Stimulated activated CD4-positive, alpha-beta T cell treated with anti-CD3 and anti-CD28 coated beads, Interleukin-1b, Interleukin-23, amount 100 ng/mL, for 4 hours (primary cell): ENCODE results near the gene ZNF614.
"Not testable (repeated sequence)": the region's sequence is repeated elsewhere in the genome, so short reads cannot be mapped to it uniquely, and the experiment has no call there.

Experiments
- DNase-seq, 2 donors: peaks; one replicate each; pipeline ENCODE4 v3.0.0-alpha.2; 2020; ENCODE audit warnings: low read depth in 2 of 2

Gene ZNF614

DNA sequence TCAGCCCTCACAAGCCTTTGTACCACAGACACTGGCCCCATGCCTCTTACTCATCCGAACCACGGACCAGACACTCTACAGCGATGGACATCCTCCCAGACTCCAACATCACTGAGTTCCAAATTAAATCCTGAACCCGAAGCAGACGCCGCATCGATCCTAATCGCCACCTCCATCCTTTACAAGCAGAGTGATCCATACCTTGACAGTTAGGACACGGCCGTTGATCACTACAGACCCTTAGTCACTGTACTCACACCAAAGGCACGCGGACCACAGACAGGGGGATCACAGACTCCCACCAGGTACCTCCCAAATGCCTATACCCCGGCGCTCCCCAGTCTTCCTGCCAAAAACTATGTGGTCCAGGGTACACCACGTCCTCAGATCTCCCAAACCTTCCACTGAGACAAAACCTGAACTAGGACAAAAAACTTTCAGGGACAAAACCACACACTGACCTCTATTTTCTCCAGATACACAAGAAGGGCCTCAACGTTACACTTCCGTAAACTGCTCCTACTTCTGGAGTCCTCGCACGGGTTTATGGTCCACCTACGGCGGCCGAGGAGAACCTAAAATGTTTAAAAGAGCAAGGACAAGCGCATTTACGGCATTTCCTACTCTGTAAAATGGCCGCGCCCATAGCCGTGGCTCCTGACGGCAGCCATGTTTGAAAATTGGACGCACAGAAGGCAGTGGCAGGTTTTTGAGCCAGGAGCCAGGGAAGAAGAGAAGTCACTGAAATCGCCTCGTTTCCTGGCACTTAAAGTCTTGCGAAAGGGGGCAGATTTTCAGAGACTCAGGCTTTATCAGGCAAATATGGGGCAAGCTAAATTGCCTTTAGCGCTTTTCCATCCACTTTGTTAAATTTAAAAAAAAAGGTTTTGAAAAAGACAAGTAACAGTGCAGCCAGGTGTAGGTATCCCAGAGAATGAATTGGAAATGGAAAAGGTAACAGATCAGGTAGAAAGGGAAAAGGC is 41.6 kb downstream of the ZNF614 start, which contains the start of gene ZNF350:
TSS of gene ZNF350 (minus strand) at position 532 of the 983 bp plus-strand sequence. CDS start 12,480 bp downstream, outside the sequence.
- peak; percentile 65 to 80 for DNase-seq

- no peak for DNase-seq
These were observed 44.8 kb downstream of the ZNF614 start for GRCh38 chr19:51983361-51983760.

DNA sequence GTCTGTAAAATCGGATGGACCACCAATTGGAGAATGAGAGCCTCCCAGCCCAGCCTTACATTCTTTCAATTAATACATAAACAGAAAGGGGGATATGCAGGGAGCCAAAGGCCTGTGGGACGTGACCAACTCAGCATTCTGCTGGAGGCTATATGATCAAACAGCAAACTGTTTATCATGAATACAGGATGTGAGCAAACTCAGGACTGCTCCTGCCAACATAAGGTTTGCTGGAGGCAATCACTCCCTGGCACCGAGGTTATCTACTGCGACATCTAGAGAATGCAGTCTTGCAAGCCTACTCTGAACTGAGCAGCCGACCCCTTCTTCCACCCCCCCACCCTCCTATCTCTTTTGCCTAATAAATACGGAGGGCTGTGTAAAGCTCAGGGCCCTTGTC is 47.3 kb downstream of the ZNF614 start:
- not testable (repeated sequence) for DNase-seq

DNA sequence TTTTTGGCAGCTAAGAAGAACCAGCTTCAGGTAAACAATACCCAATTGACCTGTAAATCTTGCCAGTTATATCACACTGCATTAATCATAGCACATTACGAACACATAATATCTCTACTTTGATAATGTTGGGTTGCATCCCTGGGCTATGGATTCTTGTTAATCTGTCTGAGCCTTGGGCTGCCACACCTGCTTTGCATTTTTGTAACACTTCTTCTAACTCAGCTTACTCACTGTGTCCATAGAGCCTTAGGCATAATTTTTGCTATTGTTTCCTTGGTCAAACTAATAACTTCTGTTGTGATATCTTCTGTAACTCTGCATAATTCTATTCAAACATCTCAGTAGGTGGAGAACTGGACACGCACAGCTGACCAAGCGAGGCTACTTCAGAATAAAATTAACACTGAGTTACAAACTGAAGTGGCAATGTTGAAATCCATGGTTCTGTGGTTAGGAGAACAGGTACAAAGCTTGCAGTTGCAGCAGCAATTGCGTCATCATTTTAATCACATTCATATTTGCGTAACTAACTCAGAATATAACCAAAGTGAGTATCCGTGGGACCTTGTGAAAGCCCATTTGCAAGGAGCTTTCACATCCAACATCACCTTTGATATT is 48.0 kb downstream of the ZNF614 start:
- no peak for DNase-seq

DNA sequence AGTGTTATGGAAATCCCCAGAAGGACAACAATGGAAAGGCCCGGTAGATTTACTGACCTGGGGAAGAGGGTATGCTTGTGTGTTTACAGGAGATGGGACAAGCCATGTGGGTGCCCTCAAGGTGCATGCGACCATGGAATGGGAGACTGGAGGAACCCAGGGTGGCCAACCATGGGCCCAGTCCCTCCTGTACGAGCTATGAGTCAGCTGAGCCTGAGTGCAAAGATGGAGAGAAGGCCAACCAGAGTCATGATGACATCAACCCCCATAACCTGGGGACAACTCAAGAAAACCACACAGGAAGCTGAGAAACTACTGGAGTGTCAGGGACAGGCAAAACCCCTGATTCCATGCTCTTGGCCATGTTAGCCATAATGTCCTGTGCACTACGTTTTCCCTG is 49.3 kb downstream of the ZNF614 start:
- no peak for DNase-seq

DNA sequence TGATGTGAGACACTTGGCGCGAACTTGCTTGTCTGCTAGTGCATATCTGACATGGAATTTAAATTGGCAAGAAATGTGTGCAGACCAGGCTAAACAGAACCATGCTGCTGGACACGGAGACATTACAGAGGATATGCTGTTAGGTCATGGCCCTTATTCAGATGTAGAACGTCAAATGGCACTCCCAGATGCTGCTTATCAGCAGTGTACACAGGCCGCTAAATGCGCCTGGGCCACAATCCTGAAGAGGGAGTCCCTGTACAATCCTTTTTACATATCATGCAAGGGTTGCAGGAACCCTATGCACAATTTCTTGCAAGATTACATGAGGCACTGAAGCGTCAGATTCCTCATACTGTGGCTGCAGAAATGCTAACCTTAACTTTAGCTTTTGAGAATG is 50.8 kb downstream of the ZNF614 start:
- no peak for DNase-seq

GRCh38 chr19:51976852-51977251 is 51.3 kb downstream of the ZNF614 start:
- DNase-seq, result no peak

- DNase-seq, result not testable (repeated sequence)
These were observed 52.4 kb downstream of the ZNF614 start for GRCh38 chr19:51975787-51976186.

DNA sequence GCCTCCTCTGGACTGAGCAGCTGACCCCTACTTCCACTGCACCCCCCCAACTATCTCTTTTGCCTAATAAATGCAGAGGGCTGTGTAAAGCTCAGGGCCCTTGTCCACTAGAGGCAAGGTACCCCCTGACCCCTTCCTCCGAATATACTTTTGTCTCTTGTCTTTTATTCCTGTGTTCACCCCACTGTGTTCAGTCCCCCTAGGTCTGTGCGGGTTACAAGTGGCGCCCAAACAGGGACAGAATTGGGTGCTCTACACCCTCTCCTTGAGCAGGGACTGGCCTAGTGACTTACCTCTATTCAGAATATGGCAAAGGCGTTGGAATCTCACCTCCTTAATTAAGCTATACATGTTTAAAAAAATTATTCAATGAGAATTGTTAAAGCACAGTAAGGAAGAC is 56.6 kb downstream of the ZNF614 start:
- no peak for DNase-seq

GRCh38 chr19:51970718-51971117 is 57.5 kb downstream of the ZNF614 start:
- no peak for DNase-seq

DNA sequence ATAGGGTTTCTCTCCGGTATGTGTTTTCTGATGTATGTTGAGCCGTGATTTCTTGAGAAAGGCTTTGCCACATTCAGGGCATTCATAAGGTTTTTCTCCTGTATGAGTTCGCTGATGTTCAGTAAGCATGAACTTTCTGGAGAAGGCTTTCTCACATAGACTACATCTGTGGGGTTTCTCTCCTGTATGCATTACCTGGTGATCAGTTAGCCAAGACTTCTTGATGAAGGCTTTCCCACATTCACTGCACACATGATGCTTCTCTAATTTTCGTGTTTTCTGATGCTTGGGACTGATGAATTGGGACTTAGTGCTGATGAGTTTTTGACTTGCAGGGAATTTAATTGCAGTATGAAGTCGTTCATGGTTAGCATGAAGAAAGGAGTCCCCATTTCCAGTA is 62.6 kb downstream of the ZNF614 start:
- DNase-seq, result no peak
